GM21619 (cell line): Measurements from ENCODE around the gene ANKRD13B.
A peak's percentile ranks its signal among the peaks of the same experiment; 100 is the strongest.
"Not testable (repeated sequence)": the region's sequence is repeated elsewhere in the genome, so short reads cannot be mapped to it uniquely, and the experiment has no call there.

ENCODE experiments used
- ATAC-seq: cut with Tn5 transposase; IDR thresholded peaks from one replicate; pipeline ENCODE4 v1.9.1; 2021; ENCODE audit not compliant: unreplicated experiment

Gene ANKRD13B

GRCh38 chr17:29592850-29593551 is at the start of gene ANKRD13B:
Gene ANKRD13B (plus strand): TSS chr17:29593132. CDS start chr17:29593622, 490 bp downstream.
- no peak for ATAC-seq

- ATAC-seq = no peak
These were observed 48.9 kb upstream of the ANKRD13B start for GRCh38 chr17:29544066-29544465.

GRCh38 chr17:29546085-29546484 is 46.8 kb upstream of the ANKRD13B start:
- no peak for ATAC-seq

- ATAC-seq = no peak
These were observed 46.1 kb upstream of the ANKRD13B start for GRCh38 chr17:29546830-29547229.

- no peak for ATAC-seq
These were observed 43.6 kb upstream of the ANKRD13B start for GRCh38 chr17:29549177-29549923.

- ATAC-seq = no peak
These were observed 37.1 kb upstream of the ANKRD13B start for GRCh38 chr17:29555840-29556239.

- ATAC-seq = no peak
These were observed 35.7 kb upstream of the ANKRD13B start for GRCh38 chr17:29557085-29557738.

- ATAC-seq = no peak
These were observed 35.2 kb upstream of the ANKRD13B start for GRCh38 chr17:29557739-29558116.

- ATAC-seq = not testable (repeated sequence)
These were observed 34.8 kb upstream of the ANKRD13B start for GRCh38 chr17:29558139-29558538.

- no peak for ATAC-seq
These were observed 33.3 kb upstream of the ANKRD13B start for GRCh38 chr17:29559640-29560039.

GRCh38 chr17:29560316-29560715 is 32.6 kb upstream of the ANKRD13B start:
- ATAC-seq = no peak

- ATAC-seq = no peak
These were observed 31.1 kb upstream of the ANKRD13B start for GRCh38 chr17:29561554-29562517.

- no peak for ATAC-seq
These were observed 30.3 kb upstream of the ANKRD13B start for GRCh38 chr17:29562615-29563014.

- no peak for ATAC-seq
These were observed 29.1 kb upstream of the ANKRD13B start for GRCh38 chr17:29563816-29564215.

- ATAC-seq = no peak
These were observed 27.1 kb upstream of the ANKRD13B start for GRCh38 chr17:29565643-29566472.

GRCh38 chr17:29566473-29567303 is 26.2 kb upstream of the ANKRD13B start, which contains the start of gene ABHD15:
Gene ABHD15 (minus strand): TSS chr17:29567037. CDS start chr17:29566966, 71 bp downstream.
- ATAC-seq = peak; percentile 28

- ATAC-seq = peak; percentile 5
These were observed 25.7 kb upstream of the ANKRD13B start for GRCh38 chr17:29567304-29567553.

- ATAC-seq = peak; percentile 36
These were observed 25.2 kb upstream of the ANKRD13B start for GRCh38 chr17:29567554-29568330.
